ENCODE measurements around the gene OBSCN.

The OBSCN gene

GRCh38 chr1:228372183-228373003, 164.5 kb downstream of the OBSCN start:
- ATAC-seq = no peak

GRCh38 chr1:228373004-228373680, 165.3 kb downstream of the OBSCN start:
- ATAC-seq = no peak

- ATAC-seq = no peak
Observed at GRCh38 chr1:228373681-228374571, 166.1 kb downstream of the OBSCN start.

- ATAC-seq = no peak
Observed at GRCh38 chr1:228374711-228375577, 167.1 kb downstream of the OBSCN start.

- ATAC-seq = no peak
Observed at GRCh38 chr1:228375578-228376261, 167.9 kb downstream of the OBSCN start.

- ATAC-seq = no peak
Observed at GRCh38 chr1:228376262-228376628, 168.4 kb downstream of the OBSCN start.

GRCh38 chr1:228376651-228377631, 169.1 kb downstream of the OBSCN start:
- no peak for ATAC-seq

- ATAC-seq = no peak
Observed at GRCh38 chr1:228377664-228378089, 169.8 kb downstream of the OBSCN start.

GRCh38 chr1:228378090-228378872, 170.4 kb downstream of the OBSCN start:
- peak; percentile 24 to 45 for ATAC-seq

GRCh38 chr1:228378873-228379460, 171.1 kb downstream of the OBSCN start:
- peak in 1 of 2 donors; percentile 24 for ATAC-seq

- no peak for ATAC-seq
Observed at GRCh38 chr1:228379666-228380065, 171.8 kb downstream of the OBSCN start.

- ATAC-seq = no peak
Observed at GRCh38 chr1:228381356-228381755, 173.5 kb downstream of the OBSCN start.

- no peak for ATAC-seq
Observed at GRCh38 chr1:228383773-228384172, 175.9 kb downstream of the OBSCN start.

- no peak for ATAC-seq
Observed at GRCh38 chr1:228385232-228385631, 177.4 kb downstream of the OBSCN start.

- no peak for ATAC-seq
Observed at GRCh38 chr1:228387321-228387720, 179.5 kb downstream of the OBSCN start.

GRCh38 chr1:228390649-228391048, 182.8 kb downstream of the OBSCN start:
- ATAC-seq = no peak

GRCh38 chr1:228391411-228392020, 183.7 kb downstream of the OBSCN start:
- ATAC-seq = no peak

GRCh38 chr1:228392111-228392936, 184.5 kb downstream of the OBSCN start:
- no peak for ATAC-seq
